Testis (tissue), 2 donors: ENCODE results near the gene RBM20.

Experiments used
- POLR2A ChIP-seq: fragments of 450-650 bp; IDR thresholded peaks from one replicate; pipeline ENCODE4 v1.6.1; 2017; ENCODE audit warnings: antibody characterized with exemption, mild to moderate bottlenecking, moderate library complexity
- TF ChIP-seq, protein P1 (sequence below), 3 experiments: fragments of 450-650 bp in 2 of 3; fragments of 200-600 bp in 1 of 3; sonication (generic) in 1 of 3; IDR thresholded peaks; one replicate each; pipeline ENCODE4 v1.5.1; 2016 to 2019; ENCODE audit warnings: antibody characterized with exemption in 3 of 3, mild to moderate bottlenecking in 2 of 3, moderate library complexity in 1 of 3

DNA sequence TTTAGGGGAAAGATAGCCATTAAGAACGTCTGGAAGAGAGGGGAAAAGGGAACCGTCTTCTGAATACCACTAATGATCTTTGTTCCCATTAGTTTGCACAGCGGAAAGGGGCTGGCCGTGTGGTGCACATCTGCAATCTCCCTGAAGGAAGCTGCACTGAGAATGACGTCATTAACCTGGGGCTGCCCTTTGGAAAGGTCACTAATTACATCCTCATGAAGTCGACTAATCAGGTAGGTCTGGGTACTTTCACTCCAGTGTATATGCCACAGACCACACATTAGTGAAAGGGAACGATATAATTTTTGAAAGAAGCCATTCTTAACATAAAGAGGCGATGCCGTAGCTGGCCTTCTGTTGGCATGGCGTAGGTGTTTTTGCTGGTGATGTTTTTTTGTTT is 153.3 kb downstream of the RBM20 start:
- TF ChIP-seq, protein P1, sequence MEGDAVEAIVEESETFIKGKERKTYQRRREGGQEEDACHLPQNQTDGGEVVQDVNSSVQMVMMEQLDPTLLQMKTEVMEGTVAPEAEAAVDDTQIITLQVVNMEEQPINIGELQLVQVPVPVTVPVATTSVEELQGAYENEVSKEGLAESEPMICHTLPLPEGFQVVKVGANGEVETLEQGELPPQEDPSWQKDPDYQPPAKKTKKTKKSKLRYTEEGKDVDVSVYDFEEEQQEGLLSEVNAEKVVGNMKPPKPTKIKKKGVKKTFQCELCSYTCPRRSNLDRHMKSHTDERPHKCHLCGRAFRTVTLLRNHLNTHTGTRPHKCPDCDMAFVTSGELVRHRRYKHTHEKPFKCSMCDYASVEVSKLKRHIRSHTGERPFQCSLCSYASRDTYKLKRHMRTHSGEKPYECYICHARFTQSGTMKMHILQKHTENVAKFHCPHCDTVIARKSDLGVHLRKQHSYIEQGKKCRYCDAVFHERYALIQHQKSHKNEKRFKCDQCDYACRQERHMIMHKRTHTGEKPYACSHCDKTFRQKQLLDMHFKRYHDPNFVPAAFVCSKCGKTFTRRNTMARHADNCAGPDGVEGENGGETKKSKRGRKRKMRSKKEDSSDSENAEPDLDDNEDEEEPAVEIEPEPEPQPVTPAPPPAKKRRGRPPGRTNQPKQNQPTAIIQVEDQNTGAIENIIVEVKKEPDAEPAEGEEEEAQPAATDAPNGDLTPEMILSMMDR (IDR thresholded peaks at IDR 0.05), result no peak
- TF ChIP-seq POLR2A, result no peak
